ENCODE measurements around the gene RWDD4.

The RWDD4 gene

DNA sequence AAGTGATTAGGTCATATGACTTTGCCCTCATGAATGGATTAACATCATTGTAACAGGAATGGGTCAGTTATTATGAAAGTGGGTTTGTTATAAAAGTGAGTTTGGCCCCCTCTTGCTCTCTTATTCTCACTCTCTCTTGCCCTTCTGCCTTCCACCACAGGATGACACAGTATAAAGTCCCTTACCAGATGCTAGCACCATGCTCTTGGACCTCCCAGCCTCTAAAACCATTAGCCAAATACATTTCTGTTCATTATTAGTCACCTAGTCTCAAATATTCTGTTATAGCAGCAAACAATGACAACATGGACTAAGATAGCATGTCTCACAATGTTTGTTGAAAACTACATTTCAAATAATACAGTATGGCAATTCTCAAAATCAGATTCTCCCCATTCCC is 59.7 kb downstream of the RWDD4 start:
- DNase-seq = no peak

DNA sequence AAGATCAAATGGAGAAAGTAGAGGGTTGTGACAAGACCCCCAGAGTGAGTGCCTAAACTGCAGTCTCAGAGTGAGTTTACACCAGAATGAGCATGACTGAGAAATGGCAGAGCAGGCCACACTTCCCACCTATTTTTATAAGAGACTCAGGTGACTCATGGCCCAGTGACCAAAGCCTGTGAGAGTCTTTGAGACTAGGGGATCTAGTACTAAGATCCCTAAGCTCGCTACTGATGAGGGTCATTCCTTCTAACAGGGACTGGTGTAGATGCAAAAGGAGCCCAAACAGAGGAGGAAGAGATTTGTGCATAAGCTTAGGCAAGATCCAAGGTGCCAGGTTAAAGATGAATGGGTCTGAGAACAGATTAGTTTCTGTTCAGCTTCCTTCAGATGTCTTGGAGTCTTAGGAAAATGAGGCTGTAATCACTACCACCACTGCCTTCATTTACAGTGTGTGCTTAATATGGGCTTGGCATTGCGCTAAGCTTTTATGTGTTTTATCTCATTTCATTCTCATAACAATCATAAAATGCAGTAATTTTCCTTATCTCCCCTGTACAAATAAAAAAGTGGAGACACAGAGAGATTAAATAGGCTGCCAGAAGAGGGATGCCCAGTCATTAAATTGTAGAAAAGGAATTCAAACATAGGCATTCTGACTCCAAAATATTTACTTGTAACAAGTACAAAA is 62.8 kb downstream of the RWDD4 start:
- no peak for DNase-seq

DNA sequence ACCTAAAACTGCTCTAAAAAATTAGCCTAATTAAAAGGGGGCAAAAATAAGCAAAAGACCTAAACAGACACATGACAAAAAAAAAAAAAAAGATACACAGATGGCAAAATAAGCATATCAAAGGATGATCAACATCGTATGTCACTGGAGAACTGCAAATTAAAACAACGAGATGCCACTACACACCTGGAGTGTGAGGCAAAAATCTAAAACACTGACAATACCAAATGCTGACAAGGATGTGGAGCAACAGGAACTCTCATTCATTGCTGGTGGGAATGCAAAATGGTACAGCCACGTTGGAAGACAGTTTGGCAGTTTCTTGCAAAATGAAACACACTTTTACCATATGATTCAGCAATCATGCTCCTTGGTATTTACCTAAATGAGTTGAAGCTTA is 64.2 kb downstream of the RWDD4 start:
- DNase-seq = no peak

DNA sequence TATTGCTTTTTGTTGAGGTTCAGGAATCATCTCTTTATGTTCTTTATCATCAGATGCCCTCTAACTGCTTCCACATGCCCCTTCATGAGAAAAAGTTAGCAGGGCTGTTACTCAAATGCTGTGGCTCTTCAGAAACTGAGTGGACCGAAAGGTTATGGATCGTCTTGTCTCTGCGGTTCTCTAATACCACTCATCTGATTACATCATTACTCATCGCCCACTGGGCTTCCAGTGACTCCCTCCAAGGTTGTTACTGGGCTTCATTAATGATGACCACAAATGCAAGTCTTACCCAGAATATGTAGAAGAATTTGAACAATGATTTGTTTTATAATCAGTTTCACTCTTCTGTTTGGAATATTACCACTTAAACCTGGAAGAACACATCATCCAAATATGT is 67.7 kb downstream of the RWDD4 start:
- no peak for DNase-seq

Measured in stimulated activated naive CD4-positive, alpha-beta T cell treated with Interleukin-2 at 50 U/mL for 16 hours (primary cell).